GM10847 (cell line): ENCODE measurements around the gene EHMT1.

Experiments
- POLR2A ChIP-seq: IDR thresholded peaks from 2 replicates; pipeline ENCODE4 v1.6.1; 2011; ENCODE audit not compliant: insufficient read length; ENCODE audit errors: extremely low read depth

EHMT1 gene

GRCh38 chr9:137621131-137621757 is 2.4 kb downstream of the EHMT1 start:
- no peak for TF ChIP-seq POLR2A

GRCh38 chr9:137626464-137626863 is 7.7 kb downstream of the EHMT1 start:
- TF ChIP-seq POLR2A, result no peak

- TF ChIP-seq POLR2A, result no peak
Observed at GRCh38 chr9:137630126-137630525, 11.3 kb downstream of the EHMT1 start.

GRCh38 chr9:137630679-137631078 is 11.9 kb downstream of the EHMT1 start:
- no peak for TF ChIP-seq POLR2A

GRCh38 chr9:137631345-137632229 is 12.8 kb downstream of the EHMT1 start:
- TF ChIP-seq POLR2A, result no peak

- no peak for TF ChIP-seq POLR2A
Observed at GRCh38 chr9:137632230-137633161, 13.7 kb downstream of the EHMT1 start.

GRCh38 chr9:137634016-137634415 is 15.2 kb downstream of the EHMT1 start:
- no peak for TF ChIP-seq POLR2A

- TF ChIP-seq POLR2A, result no peak
Observed at GRCh38 chr9:137638680-137639079, 19.9 kb downstream of the EHMT1 start.

- no peak for TF ChIP-seq POLR2A
Observed at GRCh38 chr9:137639303-137640051, 20.7 kb downstream of the EHMT1 start.

- TF ChIP-seq POLR2A, result no peak
Observed at GRCh38 chr9:137640862-137641261, 22.1 kb downstream of the EHMT1 start.

GRCh38 chr9:137642118-137642601 is 23.4 kb downstream of the EHMT1 start:
- no peak for TF ChIP-seq POLR2A

GRCh38 chr9:137642892-137643291 is 24.1 kb downstream of the EHMT1 start:
- TF ChIP-seq POLR2A, result no peak

GRCh38 chr9:137643921-137644320 is 25.1 kb downstream of the EHMT1 start:
- no peak for TF ChIP-seq POLR2A

- no peak for TF ChIP-seq POLR2A
Observed at GRCh38 chr9:137645211-137645610, 26.4 kb downstream of the EHMT1 start.

- no peak for TF ChIP-seq POLR2A
Observed at GRCh38 chr9:137646341-137646740, 27.5 kb downstream of the EHMT1 start.

- TF ChIP-seq POLR2A, result no peak
Observed at GRCh38 chr9:137647096-137647714, 28.4 kb downstream of the EHMT1 start.
